OCI-LY7 (cell line): ENCODE results near the gene PRELID3B. TPM values are rescaled to one million over a fixed set of nuclear protein-coding genes. Genes with fewer than 3 reads are reported as not detected.

Experiments used
- BruUV-seq: library from RNA; stranded (reverse); fragments of 400-500 nt; replicated peaks from 2 replicates; lab custom pipeline; 2021; lab: Mats Ljungman, UMichigan
- CTCF ChIA-PET: fragments of 300-600 bp; sonication (Branson Sonifier 250); formaldehyde crosslinking; loops from one replicate; lab custom pipeline; 2022; ENCODE audit warnings: antibody characterized with exemption; ENCODE audit not compliant: unreplicated experiment; lab: Charles Lee
- POLR2A ChIA-PET: fragments of 300-600 bp; sonication (Branson Sonifier 250); formaldehyde crosslinking; loops from one replicate; lab custom pipeline; 2022; ENCODE audit warnings: antibody characterized with exemption; lab: Charles Lee
- DNase-seq: peaks from one replicate; pipeline ENCODE4 v3.0.0-alpha.2; 2015; ENCODE audit warnings: low spot score
- H2AFZ ChIP-seq: fragments of 200-600 bp; sonication (generic), shearing (Covaris generic); 2 replicates; pipeline ENCODE4 v1.6.1; 2014; ENCODE audit warnings: mild to moderate bottlenecking, antibody characterized with exemption, low read length, moderate library complexity
- H3K27ac ChIP-seq: fragments of 200-600 bp; sonication (generic); 2 replicates; pipeline ENCODE4 v1.5.1; 2014; ENCODE audit warnings: mixed run types, low read depth, mild to moderate bottlenecking, moderate library complexity, low read length, inconsistent platforms; ENCODE audit not compliant: poor library complexity, severe bottlenecking
- H3K36me3 ChIP-seq: fragments of 200-600 bp; sonication (generic); 2 replicates; pipeline ENCODE4 v1.6.1; 2014; ENCODE audit warnings: mild to moderate bottlenecking, antibody characterized with exemption, low read length, moderate library complexity, mixed read lengths; ENCODE audit not compliant: insufficient read depth
- H3K4me1 ChIP-seq: fragments of 200-600 bp; sonication (generic); 2 replicates; pipeline ENCODE4 v1.5.1; 2014; ENCODE audit warnings: mild to moderate bottlenecking, low read length; ENCODE audit not compliant: insufficient read depth, poor library complexity, severe bottlenecking
- H3K4me2 ChIP-seq: fragments of 200-600 bp; sonication (generic); 2 replicates; pipeline ENCODE4 v1.6.1; 2014; ENCODE audit warnings: mild to moderate bottlenecking, low read length
- H3K4me3 ChIP-seq: fragments of 200-600 bp; sonication (generic); 2 replicates; pipeline ENCODE4 v1.5.1; 2014; ENCODE audit warnings: mild to moderate bottlenecking, low read depth, low read length; ENCODE audit not compliant: poor library complexity, severe bottlenecking
- H3K79me2 ChIP-seq: fragments of 200-600 bp; sonication (generic); 2 replicates; pipeline ENCODE4 v1.6.1; 2016; ENCODE audit warnings: low read depth, mild to moderate bottlenecking, low read length, moderate library complexity, mixed read lengths; ENCODE audit not compliant: insufficient read depth
- H3K9me2 ChIP-seq: fragments of 200-600 bp; sonication (generic); 2 replicates; pipeline ENCODE4 v1.6.1; 2016; ENCODE audit warnings: mild to moderate bottlenecking, low read length, mixed read lengths; ENCODE audit not compliant: insufficient read depth
- H3K9me3 ChIP-seq: fragments of 200-600 bp; sonication (generic); 2 replicates; pipeline ENCODE4 v1.6.1; 2014; ENCODE audit warnings: mild to moderate bottlenecking, mixed run types, low read length, mixed read lengths
- H4K20me1 ChIP-seq: fragments of 200-600 bp; sonication (generic); 2 replicates; pipeline ENCODE4 v1.6.1; 2014; ENCODE audit warnings: mild to moderate bottlenecking, antibody characterized with exemption, low read length, moderate library complexity, mixed read lengths; ENCODE audit not compliant: insufficient read depth
- EZH2phosphoT487 ChIP-seq: fragments of 200-600 bp; sonication (generic); IDR thresholded peaks from 2 replicates; pipeline ENCODE4 v1.6.1; 2018; ENCODE audit warnings: low read depth, borderline replicate concordance, mild to moderate bottlenecking, mixed run types, antibody characterized with exemption, low read length, moderate library complexity, mixed read lengths
- intact Hi-C: fragments of 100-400 bp; cut with micrococcal nuclease; formaldehyde crosslinking; loops from one replicate; pipeline ENCODE4 v1.10.0; 2022; ENCODE audit not compliant: unreplicated experiment
- total RNA-seq, 2 experiments: library from RNA; depleted of rRNA in 1 of 2; stranded (reverse); fragments of >200 nt in 1 of 2; shearing (Covaris generic) in 1 of 2; gene quantifications; 2 replicates each; pipeline ENCODE4 v1.2.3, GENCODE V29; 2014 to 2022
- TF ChIP-seq, protein P1 (sequence below): fragments of 200-600 bp; sonication (generic); conservative IDR thresholded peaks from 2 replicates; pipeline ENCODE4 v1.5.1; 2014; ENCODE audit warnings: mild to moderate bottlenecking, antibody characterized with exemption, low read length, moderate library complexity, mixed read lengths

PRELID3B gene
- total RNA-seq, 2 experiments from 2014 or later, result 99.4 to 119 TPM

GRCh38 chr20:59077705-59078104, 35.1 kb upstream of the PRELID3B start:
- no peak for DNase-seq
- intact Hi-C loops, result no loop called here
- no peak for TF ChIP-seq EZH2phosphoT487
- TF ChIP-seq, protein P1, sequence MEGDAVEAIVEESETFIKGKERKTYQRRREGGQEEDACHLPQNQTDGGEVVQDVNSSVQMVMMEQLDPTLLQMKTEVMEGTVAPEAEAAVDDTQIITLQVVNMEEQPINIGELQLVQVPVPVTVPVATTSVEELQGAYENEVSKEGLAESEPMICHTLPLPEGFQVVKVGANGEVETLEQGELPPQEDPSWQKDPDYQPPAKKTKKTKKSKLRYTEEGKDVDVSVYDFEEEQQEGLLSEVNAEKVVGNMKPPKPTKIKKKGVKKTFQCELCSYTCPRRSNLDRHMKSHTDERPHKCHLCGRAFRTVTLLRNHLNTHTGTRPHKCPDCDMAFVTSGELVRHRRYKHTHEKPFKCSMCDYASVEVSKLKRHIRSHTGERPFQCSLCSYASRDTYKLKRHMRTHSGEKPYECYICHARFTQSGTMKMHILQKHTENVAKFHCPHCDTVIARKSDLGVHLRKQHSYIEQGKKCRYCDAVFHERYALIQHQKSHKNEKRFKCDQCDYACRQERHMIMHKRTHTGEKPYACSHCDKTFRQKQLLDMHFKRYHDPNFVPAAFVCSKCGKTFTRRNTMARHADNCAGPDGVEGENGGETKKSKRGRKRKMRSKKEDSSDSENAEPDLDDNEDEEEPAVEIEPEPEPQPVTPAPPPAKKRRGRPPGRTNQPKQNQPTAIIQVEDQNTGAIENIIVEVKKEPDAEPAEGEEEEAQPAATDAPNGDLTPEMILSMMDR, result no peak
- ChIA-PET CTCF (no interaction called here), POLR2A (interaction anchor here (0.7 kb wide), 1 partner anchor 503 kb away, joined by 4 read pairs; no protein-coding TSS in a partner anchor)
- H3K9me3 ChIP-seq, result no peaks in the 10 kb centered on the region
- H3K4me1 ChIP-seq, result no peaks in the 10 kb centered on the region
- H3K9me2 ChIP-seq, result no peaks in the 10 kb centered on the region
- BruUV-seq, result no TSS peak
- no peak overlapping the region for H3K4me3 ChIP-seq
- H3K27ac ChIP-seq, result no peak overlapping the region
- no peak overlapping the region for H3K4me2 ChIP-seq
- H3K36me3 ChIP-seq, result no peaks in the 10 kb centered on the region
- no peak overlapping the region for H2AFZ ChIP-seq
- no peaks in the 10 kb centered on the region for H4K20me1 ChIP-seq
- no peaks in the 10 kb centered on the region for H3K79me2 ChIP-seq

GRCh38 chr20:59075934-59076508, 33.4 kb upstream of the PRELID3B start:
- Histone ChIP-seq H3K4me3 (no peak overlapping the region), H3K79me2 (no peaks in the 10 kb centered on the region), H3K9me3 (no peaks in the 10 kb centered on the region), H3K4me2 (no peak overlapping the region), H3K36me3 (no peaks in the 10 kb centered on the region), H4K20me1 (no peaks in the 10 kb centered on the region), H3K9me2 (no peaks in the 10 kb centered on the region), H2AFZ (no peak overlapping the region), H3K4me1 (no peaks in the 10 kb centered on the region), H3K27ac (no peak overlapping the region)
- DNase-seq, result no peak
- POLR2A ChIA-PET, result no interaction called here
- no TSS peak for BruUV-seq
- TF ChIP-seq, protein P1, result no peak
- TF ChIP-seq EZH2phosphoT487, result no peak
- intact Hi-C loops, result no loop called here
- CTCF ChIA-PET, result no interaction called here

- CTCF ChIA-PET, result no interaction called here
- H3K36me3 ChIP-seq, result no peaks in the 10 kb centered on the region
- POLR2A ChIA-PET, result no interaction called here
- no peak overlapping the region for H3K4me3 ChIP-seq
- H3K4me1 ChIP-seq, result no peaks in the 10 kb centered on the region
- H2AFZ ChIP-seq, result no peak overlapping the region
- H3K27ac ChIP-seq, result no peak overlapping the region
- no peaks in the 10 kb centered on the region for H3K79me2 ChIP-seq
- H3K9me3 ChIP-seq, result no peaks in the 10 kb centered on the region
- TF ChIP-seq, protein P1, result no peak
- no peak for TF ChIP-seq EZH2phosphoT487
- no TSS peak for BruUV-seq
- H4K20me1 ChIP-seq, result no peaks in the 10 kb centered on the region
- intact Hi-C loops, result no loop called here
- H3K4me2 ChIP-seq, result no peak overlapping the region
- no peaks in the 10 kb centered on the region for H3K9me2 ChIP-seq
- no peak for DNase-seq
Observed at GRCh38 chr20:59074456-59074855, 31.9 kb upstream of the PRELID3B start.
